ENCODE results near the gene BMP8A. TPM values are rescaled to one million over a fixed set of nuclear protein-coding genes. Genes with fewer than 3 reads are reported as not detected.

Gene BMP8A
- total RNA-seq, 4 donors from 2014 or later, result 0.40 to 4.0 (median 1.2) TPM

- H3K4me3 ChIP-seq, result no peak overlapping the region
- H3K9me3 ChIP-seq, result no peaks in the 10 kb centered on the region
- peaks cover 0 to 71% of the 10 kb centered on the region in 2 donors for H3K36me3 ChIP-seq
- 96 to 100% methylated on average over 4 to 5 of the region's 5 CpGs for WGBS, 2 donors (ENCODE audit: low coverage in 1 of 2)
- TF ChIP-seq EP300 (IDR thresholded peaks at IDR 0.05), result no peak
- no peak for TF ChIP-seq CTCF (IDR thresholded peaks at IDR 0.05)
- TF ChIP-seq POLR2A (IDR thresholded peaks at IDR 0.05), result no peak
- no peak for TF ChIP-seq POLR2AphosphoS5 (IDR thresholded peaks at IDR 0.05)
- no peak for ATAC-seq
- no peak overlapping the region for H3K27ac ChIP-seq
- no peaks in the 10 kb centered on the region for H3K27me3 ChIP-seq
- peaks cover 0 to 9% (median 0%) of the 10 kb centered on the region in 3 donors for H3K4me1 ChIP-seq
Measured at GRCh38 chr1:39542924-39543323, 51.5 kb downstream of the BMP8A start.

GRCh38 chr1:39544327-39544726, 52.9 kb downstream of the BMP8A start:
- H3K4me1 ChIP-seq, result peaks cover 0 to 3% (median 0%) of the 10 kb centered on the region in 3 donors
- H3K4me3 ChIP-seq, result no peak overlapping the region
- H3K27me3 ChIP-seq, result no peaks in the 10 kb centered on the region
- TF ChIP-seq EP300 (IDR thresholded peaks at IDR 0.05), result no peak
- TF ChIP-seq POLR2AphosphoS5 (IDR thresholded peaks at IDR 0.05), result no peak
- no peak for TF ChIP-seq POLR2A (IDR thresholded peaks at IDR 0.05)
- no peak for TF ChIP-seq CTCF (IDR thresholded peaks at IDR 0.05)
- H3K36me3 ChIP-seq, result peaks cover 0 to 74% of the 10 kb centered on the region in 2 donors
- 78 to 83% methylated on average over 3 to 4 of the region's 4 CpGs for WGBS, 2 donors (ENCODE audit: low coverage in 1 of 2)
- H3K27ac ChIP-seq, result no peak overlapping the region
- no peaks in the 10 kb centered on the region for H3K9me3 ChIP-seq
- ATAC-seq, result no peak

GRCh38 chr1:39545531-39545930, 54.1 kb downstream of the BMP8A start:
- H3K4me1 ChIP-seq, result no peaks in the 10 kb centered on the region
- peaks cover 0 to 78% of the 10 kb centered on the region in 2 donors for H3K36me3 ChIP-seq
- no peak for ATAC-seq
- WGBS, 2 donors (ENCODE audit: low coverage in 1 of 2), result 86 to 100% methylated on average over 3 to 7 of the region's 9 CpGs
- H3K9me3 ChIP-seq, result no peaks in the 10 kb centered on the region
- no peaks in the 10 kb centered on the region for H3K27me3 ChIP-seq
- no peak overlapping the region for H3K4me3 ChIP-seq
- H3K27ac ChIP-seq, result no peak overlapping the region
- no peak for TF ChIP-seq POLR2A (IDR thresholded peaks at IDR 0.05)
- no peak for TF ChIP-seq CTCF (IDR thresholded peaks at IDR 0.05)
- TF ChIP-seq EP300 (IDR thresholded peaks at IDR 0.05), result no peak
- no peak for TF ChIP-seq POLR2AphosphoS5 (IDR thresholded peaks at IDR 0.05)

- H3K4me3 ChIP-seq, result no peak overlapping the region
- H3K9me3 ChIP-seq, result no peaks in the 10 kb centered on the region
- no peak overlapping the region for H3K27ac ChIP-seq
- TF ChIP-seq EP300 (IDR thresholded peaks at IDR 0.05), result no peak
- no peak for TF ChIP-seq CTCF (IDR thresholded peaks at IDR 0.05)
- no peaks in the 10 kb centered on the region for H3K27me3 ChIP-seq
- ATAC-seq, result no peak
- peaks cover 0 to 7% (median 3%) of the 10 kb centered on the region in 3 donors for H3K4me1 ChIP-seq
- H3K36me3 ChIP-seq, result peaks cover 0 to 60% of the 10 kb centered on the region in 2 donors
- 71 to 73% methylated on average over 2 of the region's 2 CpGs for WGBS, 2 donors (ENCODE audit: low coverage in 1 of 2)
Measured at GRCh38 chr1:39554277-39554676, 62.8 kb downstream of the BMP8A start.

- H3K4me3 ChIP-seq, result no peak overlapping the region
- no peaks in the 10 kb centered on the region for H3K27me3 ChIP-seq
- WGBS, 2 donors (ENCODE audit: low coverage in 1 of 2), result 100% methylated on average over 1 of the region's 1 CpG
- TF ChIP-seq POLR2AphosphoS5 (IDR thresholded peaks at IDR 0.05) (no peak), CTCF (IDR thresholded peaks at IDR 0.05) (no peak), POLR2A (IDR thresholded peaks at IDR 0.05) (no peak)
- peaks cover 0 to 7% (median 3%) of the 10 kb centered on the region in 3 donors for H3K4me1 ChIP-seq
- H3K27ac ChIP-seq, result no peak overlapping the region
- ATAC-seq, result no peak
- H3K36me3 ChIP-seq, result peaks cover 5 to 78% of the 10 kb centered on the region in 2 donors
- H3K9me3 ChIP-seq, result no peaks in the 10 kb centered on the region
Measured at GRCh38 chr1:39561279-39561678, 69.8 kb downstream of the BMP8A start.

Measured in gastroesophageal sphincter (tissue), 4 donors.